A673 (cell line): ENCODE data around the gene FETUB. TPM values are rescaled to one million over a fixed set of nuclear protein-coding genes. Genes with fewer than 3 reads are reported as not detected.

Experiments used
- BruUV-seq: library from RNA; stranded (reverse); fragments of 400-500 nt; replicated peaks from 2 replicates; lab custom pipeline; 2021; lab: Mats Ljungman, UMichigan
- CTCF ChIA-PET: fragments of 300-600 bp; sonication (Branson Sonifier 250); formaldehyde crosslinking; loops from one replicate; lab custom pipeline; 2022; ENCODE audit warnings: antibody characterized with exemption; lab: Charles Lee
- POLR2A ChIA-PET: fragments of 300-600 bp; sonication (Branson Sonifier 250); formaldehyde crosslinking; loops from one replicate; lab custom pipeline; 2022; ENCODE audit warnings: antibody characterized with exemption; ENCODE audit not compliant: low non-redundant PET; lab: Charles Lee
- DNase-seq: peaks from one replicate; pipeline ENCODE4 v3.0.0-alpha.2; 2015; ENCODE audit warnings: low spot score
- H3K27ac ChIP-seq: fragments of 200-600 bp; sonication (generic); 2 replicates; pipeline ENCODE4 v1.5.1; 2016; ENCODE audit warnings: mixed run types, low read depth, mild to moderate bottlenecking, mixed read lengths, antibody characterized with exemption, low read length; ENCODE audit not compliant: poor library complexity, severe bottlenecking
- H3K27me3 ChIP-seq: fragments of 200-600 bp; sonication (generic); replicated peaks from 2 replicates; pipeline ENCODE4 v1.6.1; 2017; ENCODE audit warnings: mixed run types, low read depth, mild to moderate bottlenecking, mixed read lengths, antibody characterized with exemption, low read length; ENCODE audit not compliant: insufficient read depth, poor library complexity
- H3K36me3 ChIP-seq: fragments of 200-600 bp; sonication (generic); 2 replicates; pipeline ENCODE4 v1.6.1; 2016; ENCODE audit warnings: mixed run types, mild to moderate bottlenecking, mixed read lengths, antibody characterized with exemption, low read length; ENCODE audit not compliant: insufficient read depth, poor library complexity, severe bottlenecking
- H3K4me1 ChIP-seq: fragments of 200-600 bp; sonication (generic); 2 replicates; pipeline ENCODE4 v1.6.1; 2017; ENCODE audit warnings: mixed run types, mild to moderate bottlenecking, mixed read lengths, antibody characterized with exemption, low read length; ENCODE audit not compliant: insufficient read depth, poor library complexity, severe bottlenecking
- H3K4me3 ChIP-seq: fragments of 200-600 bp; sonication (generic); 2 replicates; pipeline ENCODE4 v1.5.1; 2016; ENCODE audit warnings: low read depth, mixed run types, mild to moderate bottlenecking, mixed read lengths, low read length; ENCODE audit not compliant: poor library complexity, severe bottlenecking
- H3K9me3 ChIP-seq: fragments of 200-600 bp; sonication (generic); 2 replicates; pipeline ENCODE4 v1.6.1; 2016; ENCODE audit warnings: mixed run types, low read depth, mild to moderate bottlenecking, mixed read lengths, antibody characterized with exemption, low read length; ENCODE audit not compliant: poor library complexity, severe bottlenecking
- EZH2 ChIP-seq: fragments of 200-600 bp; sonication (generic); IDR thresholded peaks from 2 replicates; pipeline ENCODE4 v1.6.1; 2017; ENCODE audit warnings: borderline replicate concordance, low read depth, mild to moderate bottlenecking, mixed read lengths, antibody characterized with exemption, low read length; ENCODE audit not compliant: poor library complexity, severe bottlenecking
- intact Hi-C: fragments of 100-400 bp; cut with micrococcal nuclease; formaldehyde crosslinking; loops from one replicate; pipeline ENCODE4 v1.10.0; 2022; ENCODE audit not compliant: unreplicated experiment
- total RNA-seq: library from RNA; stranded (reverse); gene quantifications from 2 replicates; pipeline ENCODE4 v1.2.3, GENCODE V29; 2021
- TF ChIP-seq, protein P1 (sequence below): fragments of 300-800, 200-600 bp; sonication (generic); conservative IDR thresholded peaks from 2 replicates; pipeline ENCODE4 v1.5.1; 2017; ENCODE audit warnings: low read depth, mild to moderate bottlenecking, antibody characterized with exemption, low read length, moderate library complexity, mixed read lengths

The FETUB gene
- total RNA-seq, 1 experiment from 2014 or later, result not detected

DNA sequence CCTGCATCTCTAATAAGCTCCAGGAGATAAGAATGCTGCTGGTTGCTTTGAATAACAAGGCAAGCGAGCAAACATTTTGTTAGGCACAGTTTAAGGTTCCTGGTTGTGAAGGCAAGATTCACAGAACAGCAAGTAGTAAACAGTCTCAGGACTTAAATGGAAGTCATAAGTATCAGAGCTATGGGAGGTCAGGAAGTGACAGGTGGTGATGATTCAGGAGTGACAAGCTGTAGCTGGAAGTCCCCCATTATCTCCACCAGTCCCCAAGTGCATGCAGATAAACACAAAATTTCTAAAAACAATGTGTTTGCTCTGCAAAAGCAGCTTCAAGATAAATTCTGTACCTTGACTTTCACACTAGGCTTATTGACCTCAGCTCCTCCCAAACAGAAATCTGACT lies 3.3 kb downstream of the FETUB start:
- POLR2A ChIA-PET, result interaction anchor here (0.5 kb wide), 1 partner anchor 855 kb away, joined by 15 read pairs; no protein-coding TSS in a partner anchor
- BruUV-seq, result no TSS peak

DNA sequence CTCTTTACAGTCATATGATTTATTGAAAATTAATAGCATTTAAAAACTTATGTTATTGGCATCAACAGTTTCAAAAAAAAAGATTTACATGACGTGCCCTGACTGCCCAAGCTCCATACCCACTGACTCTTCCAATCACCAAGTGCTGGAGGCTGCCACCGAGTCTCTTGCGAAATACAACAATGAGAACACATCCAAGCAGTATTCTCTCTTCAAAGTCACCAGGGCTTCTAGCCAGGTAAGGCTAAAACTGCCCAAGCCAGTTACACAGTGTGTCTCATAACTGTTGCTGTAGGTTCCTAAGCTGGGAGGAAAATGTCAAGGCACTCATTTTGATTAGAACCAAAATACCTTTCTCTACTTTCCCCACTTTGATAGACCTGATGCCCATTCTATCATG lies 4.5 kb downstream of the FETUB start:
- Histone ChIP-seq H3K9me3 (no peaks in the 10 kb centered on the region), H3K27me3 (no peaks in the 10 kb centered on the region), H3K36me3 (no peaks in the 10 kb centered on the region), H3K4me3 (no peak overlapping the region), H3K27ac (no peak overlapping the region), H3K4me1 (no peaks in the 10 kb centered on the region)
- CTCF ChIA-PET, result no interaction called here
- TF ChIP-seq, protein P1, sequence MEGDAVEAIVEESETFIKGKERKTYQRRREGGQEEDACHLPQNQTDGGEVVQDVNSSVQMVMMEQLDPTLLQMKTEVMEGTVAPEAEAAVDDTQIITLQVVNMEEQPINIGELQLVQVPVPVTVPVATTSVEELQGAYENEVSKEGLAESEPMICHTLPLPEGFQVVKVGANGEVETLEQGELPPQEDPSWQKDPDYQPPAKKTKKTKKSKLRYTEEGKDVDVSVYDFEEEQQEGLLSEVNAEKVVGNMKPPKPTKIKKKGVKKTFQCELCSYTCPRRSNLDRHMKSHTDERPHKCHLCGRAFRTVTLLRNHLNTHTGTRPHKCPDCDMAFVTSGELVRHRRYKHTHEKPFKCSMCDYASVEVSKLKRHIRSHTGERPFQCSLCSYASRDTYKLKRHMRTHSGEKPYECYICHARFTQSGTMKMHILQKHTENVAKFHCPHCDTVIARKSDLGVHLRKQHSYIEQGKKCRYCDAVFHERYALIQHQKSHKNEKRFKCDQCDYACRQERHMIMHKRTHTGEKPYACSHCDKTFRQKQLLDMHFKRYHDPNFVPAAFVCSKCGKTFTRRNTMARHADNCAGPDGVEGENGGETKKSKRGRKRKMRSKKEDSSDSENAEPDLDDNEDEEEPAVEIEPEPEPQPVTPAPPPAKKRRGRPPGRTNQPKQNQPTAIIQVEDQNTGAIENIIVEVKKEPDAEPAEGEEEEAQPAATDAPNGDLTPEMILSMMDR, result no peak
- no peak for TF ChIP-seq EZH2
- no peak for DNase-seq
- intact Hi-C loops, result no loop called here
- BruUV-seq, result no TSS peak
- POLR2A ChIA-PET, result no interaction called here

More for the DNA sequence above, 3.3 kb downstream of the FETUB start:
- Histone ChIP-seq H3K9me3 (no peaks in the 10 kb centered on the region), H3K27me3 (no peaks in the 10 kb centered on the region), H3K4me3 (no peak overlapping the region), H3K36me3 (no peaks in the 10 kb centered on the region), H3K27ac (no peak overlapping the region), H3K4me1 (no peaks in the 10 kb centered on the region)
- CTCF ChIA-PET, result no interaction called here
- intact Hi-C loops, result no loop called here
- DNase-seq, result no peak
- TF ChIP-seq, protein P1, result no peak
- TF ChIP-seq EZH2, result no peak

DNA sequence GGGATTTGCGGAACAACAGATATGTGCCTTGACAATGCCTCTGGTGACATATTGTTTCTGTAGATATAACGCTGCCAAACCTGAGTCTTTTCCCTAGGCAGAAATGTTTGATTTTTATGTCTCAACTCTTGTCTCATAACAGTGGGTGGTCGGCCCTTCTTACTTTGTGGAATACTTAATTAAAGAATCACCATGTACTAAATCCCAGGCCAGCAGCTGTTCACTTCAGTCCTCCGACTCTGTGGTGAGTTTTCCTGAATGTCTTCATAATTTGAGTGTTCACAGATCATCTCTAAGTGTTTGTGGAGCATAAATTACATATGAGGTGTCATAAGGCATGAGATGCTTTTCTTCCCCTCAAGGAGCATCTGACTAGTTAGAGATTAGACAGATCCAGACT lies 5.9 kb downstream of the FETUB start:
- H3K4me1 ChIP-seq, result no peaks in the 10 kb centered on the region
- intact Hi-C loops, result no loop called here
- H3K27me3 ChIP-seq, result no peaks in the 10 kb centered on the region
- POLR2A ChIA-PET, result no interaction called here
- no peaks in the 10 kb centered on the region for H3K36me3 ChIP-seq
- CTCF ChIA-PET, result no interaction called here
- no peak overlapping the region for H3K27ac ChIP-seq
- H3K9me3 ChIP-seq, result no peaks in the 10 kb centered on the region
- DNase-seq, result no peak
- no peak for TF ChIP-seq EZH2
- TF ChIP-seq, protein P1, result no peak
- no TSS peak for BruUV-seq
- H3K4me3 ChIP-seq, result no peak overlapping the region
